SW 1271 (cell line): Measurements from ENCODE around the gene GLCCI1.

ENCODE experiments used
- DNase-seq, 2 experiments: peaks; one replicate each; lab custom pipeline; 2025; lab: John Stamatoyannopoulos, UW

GLCCI1 gene

GRCh38 chr7:8130663-8131062 is 162.1 kb downstream of the GLCCI1 start:
- DNase-seq, result no peak

GRCh38 chr7:8131694-8132605 is 163.4 kb downstream of the GLCCI1 start:
- no peak for DNase-seq

GRCh38 chr7:8133188-8133848 is 164.7 kb downstream of the GLCCI1 start:
- no peak for DNase-seq

- no peak for DNase-seq
Measured at GRCh38 chr7:8134089-8134733, 165.6 kb downstream of the GLCCI1 start.

- no peak for DNase-seq
Measured at GRCh38 chr7:8135417-8135816, 166.8 kb downstream of the GLCCI1 start.

- DNase-seq, result no peak
Measured at GRCh38 chr7:8136051-8136730, 167.6 kb downstream of the GLCCI1 start.
